GM12878 (cell line): Measurements from ENCODE around the gene NCBP1. TPM values are rescaled to one million over a fixed set of nuclear protein-coding genes. Genes with fewer than 3 reads are reported as not detected.

Experiments used
- ATAC-seq: fragments of 200-7000 bp; cut with Tn5 transposase; 3 replicates; pipeline ENCODE4 v1.9.1; 2020; ENCODE audit warnings: mild to moderate bottlenecking, moderate library complexity
- BruUV-seq: library from RNA; stranded (reverse); fragments of 400-500 nt; replicated peaks from 2 replicates; lab custom pipeline; 2021; lab: Mats Ljungman, UMichigan
- CTCF ChIA-PET: fragments of 300-600 bp; sonication (Branson Sonifier 250); formaldehyde crosslinking; extraction: SDS; loops from one replicate; lab custom pipeline; 2021; ENCODE audit warnings: inconsistent platforms; lab: Yijun Ruan, JAX
- POLR2A ChIA-PET: fragments of 350-600 bp; formaldehyde crosslinking; extraction: SDS; loops from one replicate; lab custom pipeline; 2021; ENCODE audit warnings: inconsistent platforms; lab: Charles Lee
- RAD21 ChIA-PET: fragments of 300-600 bp; sonication (Branson Sonifier 250); formaldehyde crosslinking; loops from one replicate; lab custom pipeline; 2023; ENCODE audit warnings: antibody characterized with exemption; ENCODE audit not compliant: unreplicated experiment; lab: Charles Lee
- SMC1A ChIA-PET: fragments of 300-600 bp; sonication (Branson Sonifier 250); formaldehyde crosslinking; loops from one replicate; lab custom pipeline; 2023; ENCODE audit not compliant: unreplicated experiment, uncharacterized antibody; lab: Charles Lee
- DNase-seq: peaks from one replicate; pipeline ENCODE4 v3.0.0-alpha.2; 2011; ENCODE audit warnings: low read depth, low spot score
- FAIRE-seq: peaks from 3 replicates; lab custom pipeline; 2011; peaks lifted over from hg19 to GRCh38; lab: Jason Lieb, UNC
- H2AFZ ChIP-seq: 2 replicates; pipeline ENCODE4 v1.6.0; 2011; ENCODE audit warnings: low read depth, low read length, control low read depth; ENCODE audit not compliant: control insufficient read depth
- H3K27ac ChIP-seq: 2 replicates; pipeline ENCODE4 v1.5.1; 2011; ENCODE audit warnings: control low read depth; ENCODE audit not compliant: control insufficient read depth, insufficient read depth
- H3K27me3 ChIP-seq, 2 experiments: replicated peaks in 1 of 2; 2 replicates each; pipeline versions ENCODE4 v1.6.0 to v1.6.1; 2011; ENCODE audit warnings: low read length in 1 of 2; ENCODE audit not compliant: control insufficient read depth in 2 of 2, insufficient read depth in 2 of 2
- H3K36me3 ChIP-seq, 2 experiments: 2 replicates each; pipeline ENCODE4 v1.5.1; 2011; ENCODE audit warnings: low read length in 1 of 2; ENCODE audit not compliant: control insufficient read depth in 2 of 2, insufficient read depth in 2 of 2
- H3K4me1 ChIP-seq: 2 replicates; pipeline ENCODE4 v1.6.1; 2011; ENCODE audit warnings: mild to moderate bottlenecking, low read length, moderate library complexity, mixed read lengths; ENCODE audit not compliant: control insufficient read depth, insufficient read depth
- H3K4me2 ChIP-seq: 2 replicates; pipeline ENCODE4 v1.6.0; 2011; ENCODE audit warnings: control low read depth; ENCODE audit not compliant: control insufficient read depth, insufficient read depth
- H3K4me3 ChIP-seq: fragments of 200-600 bp; sonication (generic); 2 replicates; pipeline ENCODE4 v1.5.1; 2016
- H3K79me2 ChIP-seq: 2 replicates; pipeline ENCODE4 v1.6.0; 2011; ENCODE audit warnings: low read length; ENCODE audit not compliant: control insufficient read depth, insufficient read depth
- H3K9ac ChIP-seq: 2 replicates; pipeline ENCODE4 v1.8.0; 2011; ENCODE audit warnings: low read length, control low read depth, mixed read lengths; ENCODE audit not compliant: control insufficient read depth, insufficient read depth
- H3K9me3 ChIP-seq: replicated peaks from 3 replicates; pipeline ENCODE4 v1.5.1; 2011; ENCODE audit warnings: mild to moderate bottlenecking, low read length; ENCODE audit not compliant: control insufficient read depth, insufficient read depth
- H4K20me1 ChIP-seq: 2 replicates; pipeline ENCODE4 v1.6.0; 2011; ENCODE audit not compliant: control insufficient read depth, insufficient read depth
- BHLHE40 ChIP-seq, 2 experiments: fragments of 450-650 bp in 1 of 2; IDR thresholded peaks; 2 replicates each; pipeline ENCODE4 v1.6.1; 2011 to 2017; ENCODE audit warnings: low read depth in 2 of 2, borderline replicate concordance in 1 of 2, improper control_type of control experiment in 1 of 2, low read length in 1 of 2, mild to moderate bottlenecking in 1 of 2
- EGR1 ChIP-seq, 2 experiments: IDR thresholded peaks; 1 replicate in 1 of 2; 2 replicates in 1 of 2; pipeline ENCODE4 v1.6.1; 2011 to 2012; ENCODE audit warnings: low read depth in 2 of 2, low read length in 2 of 2, borderline replicate concordance in 1 of 2, mild to moderate bottlenecking in 1 of 2, moderate library complexity in 1 of 2
- FOS ChIP-seq: IDR thresholded peaks from 3 replicates; pipeline ENCODE4 v1.6.1; 2011; ENCODE audit warnings: borderline replicate concordance; ENCODE audit not compliant: insufficient read length; ENCODE audit errors: extremely low read depth
- JUND ChIP-seq: IDR thresholded peaks from 2 replicates; pipeline ENCODE4 v1.6.1; 2012; ENCODE audit warnings: low read depth, mild to moderate bottlenecking, low read length, improper control_type of control experiment, moderate library complexity
- KAT2A ChIP-seq: conservative IDR thresholded peaks from 2 replicates; pipeline ENCODE4 v1.6.1; 2011; ENCODE audit warnings: low read depth, low read length; ENCODE audit not compliant: control insufficient read depth
- KLF5 ChIP-seq: fragments of 450-650 bp; IDR thresholded peaks from 2 replicates; pipeline ENCODE4 v1.6.1; 2014; ENCODE audit warnings: mild to moderate bottlenecking; ENCODE audit not compliant: partially characterized antibody
- MTA2 ChIP-seq: fragments of 450-650 bp; IDR thresholded peaks from 2 replicates; pipeline ENCODE4 v1.6.1; 2016; ENCODE audit warnings: low read depth, mild to moderate bottlenecking, moderate library complexity
- MXI1 ChIP-seq: fragments of 150-350 bp; IDR thresholded peaks from 2 replicates; pipeline ENCODE4 v1.6.1; 2011; ENCODE audit warnings: low read depth, mild to moderate bottlenecking, inconsistent platforms, low read length, improper control_type of control experiment
- MYC ChIP-seq: IDR thresholded peaks from 2 replicates; pipeline ENCODE4 v1.6.1; 2011; ENCODE audit warnings: mild to moderate bottlenecking, low read length, moderate library complexity, inconsistent platforms; ENCODE audit not compliant: insufficient read depth, insufficient replicate concordance, insufficient read length, severe bottlenecking
- NRF1 ChIP-seq: conservative IDR thresholded peaks from 2 replicates; pipeline ENCODE4 v1.6.1; 2011; ENCODE audit warnings: mild to moderate bottlenecking, low read depth, low read length, improper control_type of control experiment
- RB1 ChIP-seq: fragments of 450-650 bp; formaldehyde crosslinking; IDR thresholded peaks from 2 replicates; pipeline ENCODE4 v1.6.1; 2017; ENCODE audit warnings: mild to moderate bottlenecking, borderline replicate concordance
- SIX5 ChIP-seq: IDR thresholded peaks from 2 replicates; pipeline ENCODE4 v1.6.1; 2011; ENCODE audit warnings: mild to moderate bottlenecking, low read depth, low read length, moderate library complexity; ENCODE audit not compliant: severe bottlenecking
- SMAD5 ChIP-seq: IDR thresholded peaks from 2 replicates; pipeline ENCODE4 v1.6.1; 2016; ENCODE audit warnings: antibody characterized with exemption, low read depth
- TAF1 ChIP-seq: IDR thresholded peaks from 2 replicates; pipeline ENCODE4 v1.6.1; 2011; ENCODE audit warnings: mild to moderate bottlenecking, low read depth, low read length, borderline replicate concordance
- TCF7 ChIP-seq: IDR thresholded peaks from 2 replicates; pipeline ENCODE4 v1.6.1; 2014; ENCODE audit warnings: antibody characterized with exemption, borderline replicate concordance
- ZNF207 ChIP-seq: fragments of 450-650 bp; IDR thresholded peaks from 2 replicates; pipeline ENCODE4 v1.6.1; 2014; ENCODE audit warnings: antibody characterized with exemption, mild to moderate bottlenecking, borderline replicate concordance
- ZNF217 ChIP-seq: fragments of 450-650 bp; IDR thresholded peaks from 2 replicates; pipeline ENCODE4 v1.6.1; 2017; ENCODE audit warnings: antibody characterized with exemption, mild to moderate bottlenecking
- ZZZ3 ChIP-seq: IDR thresholded peaks from 2 replicates; pipeline ENCODE4 v1.6.1; 2011; ENCODE audit warnings: low read depth; ENCODE audit not compliant: control insufficient read depth, insufficient read length
- WGBS: methylation state at CpG from one replicate; pipeline ENCODE4 v1.1.6; 2016; ENCODE audit warnings: low lambda C conversion rate; ENCODE audit not compliant: insufficient replicate concordance, insufficient coverage; ENCODE audit errors: missing lambda C conversion rate; 5-methylcytosine and 5-hydroxymethylcytosine counted together
- in situ Hi-C: fragments of 300-500 bp; cut with MboI; formaldehyde crosslinking; loops from 9 replicates; pipeline ENCODE4 v1.14.3; 2018; ENCODE audit warnings: mixed read lengths
- intact Hi-C: fragments of 100-400 bp; cut with micrococcal nuclease; formaldehyde crosslinking; loops from one replicate; pipeline ENCODE4 v1.14.2; 2022; ENCODE audit not compliant: unreplicated experiment
- polyA plus RNA-seq, 11 experiments: library from polyadenylated mRNA; depleted of rRNA in 4 of 11; unstranded in 6 of 11; stranded (reverse) in 5 of 11; fragments of >200 nt; fragmentation: Nextera tagmentation in 4 of 11; fragmentation: Illumina TruSeq in 1 of 11; extraction: Ambion mirVana in 4 of 11; extraction: Trizol in 1 of 11; gene quantifications; 1 replicate in 1 of 11; 2 replicates in 10 of 11; pipeline versions ENCODE4 v1.2.1 to v1.2.3, GENCODE V29; 2011 to 2016; ENCODE audit warnings: inconsistent platforms in 2 of 11, missing spikeins in 2 of 11, low read depth in 1 of 11
- total RNA-seq, 4 experiments: library from RNA; depleted of rRNA in 3 of 4; stranded (reverse); fragments of >200 nt in 3 of 4; fragmentation: Illumina TruSeq in 1 of 4; extraction: Trizol in 1 of 4; gene quantifications; 2 replicates each; pipeline versions ENCODE4 v1.2.1 to v1.2.3, GENCODE V29; 2013 to 2021

NCBP1 gene
- total and polyA plus RNA-seq, 10 of the 15 experiments (the other 5 are each of a cell fraction or from before 2014, with no cell fraction given): 14.7 to 70.9 (median 36.0) TPM

DNA sequence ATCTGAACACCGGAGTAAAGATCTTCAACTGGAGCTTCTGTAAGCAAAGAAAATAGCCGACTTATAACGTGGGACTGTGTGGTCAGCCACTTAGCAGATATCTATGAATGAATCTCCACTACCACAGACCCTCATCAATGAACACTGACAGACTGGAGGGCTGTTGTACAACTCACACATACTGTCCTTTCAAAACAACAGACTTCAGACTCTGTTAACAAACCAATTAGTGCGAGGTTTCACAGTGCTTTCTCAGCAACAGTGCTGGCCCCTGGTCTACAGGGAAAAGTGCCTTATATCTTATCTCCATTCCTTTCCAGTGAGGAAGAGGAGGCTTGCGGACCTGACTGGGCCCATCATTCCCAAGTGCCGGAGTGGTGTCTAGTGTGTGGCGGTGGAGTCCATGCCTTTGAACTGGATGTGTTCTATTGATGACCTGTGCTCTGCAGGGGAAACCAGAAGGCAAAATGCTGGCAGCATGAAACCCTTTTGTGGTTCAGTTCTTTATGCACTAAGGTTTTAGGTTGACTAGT, 34.2 kb upstream of the NCBP1 start (continued):
- no peak for TF ChIP-seq KAT2A
- TF ChIP-seq MXI1: no peak

DNA sequence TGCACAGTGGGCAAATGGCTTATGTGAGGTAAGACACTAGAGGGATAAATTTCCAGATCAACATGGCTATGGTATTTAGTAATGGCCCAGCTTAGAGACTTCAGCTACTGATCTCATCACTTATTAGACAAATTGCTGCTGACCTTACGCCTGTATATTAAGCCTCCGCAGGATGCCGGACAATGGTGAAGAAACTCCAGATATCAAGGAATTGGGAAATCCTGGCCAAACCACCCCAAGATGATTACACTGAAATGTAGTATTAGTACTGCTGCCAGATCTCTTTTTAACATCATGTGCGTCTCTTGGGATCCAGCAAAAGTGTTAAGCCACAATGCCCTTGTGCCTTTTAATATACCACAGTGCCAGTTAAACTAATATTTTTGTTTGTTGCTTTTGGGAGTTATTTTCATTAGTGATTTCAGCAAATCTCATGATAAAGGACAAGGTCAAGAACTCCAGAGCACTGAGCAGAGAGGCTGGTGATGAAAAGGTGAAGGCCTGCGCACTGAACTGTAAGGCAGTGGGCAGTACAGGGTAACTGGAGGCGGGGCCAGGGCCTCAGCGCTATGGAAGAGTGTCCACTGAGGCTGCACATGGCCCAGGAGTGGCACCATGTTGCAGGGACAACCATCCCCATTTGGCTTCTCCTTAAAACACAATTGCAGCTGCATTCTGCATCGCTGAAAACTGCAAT, 32.9 kb upstream of the NCBP1 start:
- RAD21 ChIA-PET: interaction anchor here (6.6 to 13.2 kb wide), 2 partner anchors 99 to 131 kb away, joined by 106 to 306 read pairs; partner anchors contain the start of gene TMOD1
- ATAC-seq: no peak
- TF ChIP-seq RB1 (no peak), EGR1 (IDR thresholded peaks at IDR 0.05; ENCODE audit: borderline replicate concordance in 1 of 2, low read depth in 2 of 2, low read length in 2 of 2) (no peak), ZNF217 (no peak), NRF1 (no peak), KLF5 (no peak), ZNF207 (no peak), SIX5 (no peak), SMAD5 (no peak), FOS (no peak), MYC (no peak), TAF1 (no peak), TCF7 (no peak), MTA2 (no peak), ZZZ3 (no peak), BHLHE40 (IDR thresholded peaks at IDR 0.05; ENCODE audit: borderline replicate concordance in 1 of 2, low read depth in 2 of 2, low read length in 1 of 2) (no peak), JUND (no peak)

More for the DNA sequence above, 32.9 kb upstream of the NCBP1 start:
- H3K4me2 ChIP-seq: no peak overlapping the region
- BruUV-seq: no TSS peak
- no peak overlapping the region for H3K4me3 ChIP-seq
- no peak overlapping the region for H3K27ac ChIP-seq
- no peaks in the 10 kb centered on the region for H3K27me3 ChIP-seq
- intact Hi-C loops: no loop called here
- H4K20me1 ChIP-seq: no peaks in the 10 kb centered on the region
- H3K4me1 ChIP-seq: peaks cover 7% of the 10 kb centered on the region; the same call in 1 of the 2 replicates
- in situ Hi-C loops: loop anchor here (5.0 to 25.0 kb wide), 2 partner anchors 133 to 738 kb away; partner anchors contain the start of gene ZNF782
- no peaks in the 10 kb centered on the region for H3K79me2 ChIP-seq
- DNase-seq (no peak), FAIRE-seq (no peak)
- ChIA-PET POLR2A (no interaction called here), CTCF (interaction anchor here (1.0 to 17.1 kb wide), 8 partner anchors 14 to 214 kb away, joined by 3 to 573 read pairs (median 36); partner anchors contain the start of genes NCBP1, TMOD1 and TSTD2), SMC1A (interaction anchor here (0.9 to 16.6 kb wide), 6 partner anchors 14 to 185 kb away, joined by 4 to 377 read pairs (median 13); no protein-coding TSS in a partner anchor)
- WGBS: over 99% methylated on average over 8 of the region's 8 CpGs
- no peak overlapping the region for H3K9ac ChIP-seq
- peaks cover 16 to 18% of the 10 kb centered on the region in 2 experiments for H3K36me3 ChIP-seq
- H3K9me3 ChIP-seq: no peaks in the 10 kb centered on the region
- H2AFZ ChIP-seq: no peak overlapping the region
